Putamen (tissue), 1 donor: Measurements from ENCODE around the gene CIZ1.
A peak's percentile ranks its signal among the peaks of the same experiment; 100 is the strongest.

ENCODE experiments used
- DNase-seq: peaks from one replicate; pipeline ENCODE4 v3.0.0-alpha.2; 2016; ENCODE audit warnings: low spot score

CIZ1 gene

GRCh38 chr9:128162215-128163026 is 29.0 kb downstream of the CIZ1 start:
- no peak for DNase-seq

GRCh38 chr9:128161215-128161902 is 30.0 kb downstream of the CIZ1 start:
- DNase-seq = no peak

DNA sequence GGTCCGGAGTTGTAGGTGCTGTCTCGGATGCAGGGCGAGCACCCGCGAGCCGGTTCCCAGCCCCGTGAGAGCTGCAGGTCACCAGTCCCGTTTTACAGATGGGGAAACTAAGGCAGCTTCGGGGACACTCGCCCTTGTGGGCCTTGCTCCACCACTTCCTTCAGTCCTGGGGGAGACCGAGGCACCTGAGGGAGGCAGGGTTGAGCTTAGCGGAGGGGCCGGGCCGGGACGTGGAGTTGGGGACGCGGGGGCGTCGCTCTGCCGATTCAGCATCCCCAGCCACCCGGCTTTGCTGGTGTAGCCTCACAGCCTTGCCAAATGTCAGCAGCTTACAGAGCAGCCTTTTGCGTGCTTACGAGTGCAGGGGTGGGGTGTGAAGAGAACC is 30.8 kb downstream of the CIZ1 start:
- DNase-seq = peak; percentile 32

DNA sequence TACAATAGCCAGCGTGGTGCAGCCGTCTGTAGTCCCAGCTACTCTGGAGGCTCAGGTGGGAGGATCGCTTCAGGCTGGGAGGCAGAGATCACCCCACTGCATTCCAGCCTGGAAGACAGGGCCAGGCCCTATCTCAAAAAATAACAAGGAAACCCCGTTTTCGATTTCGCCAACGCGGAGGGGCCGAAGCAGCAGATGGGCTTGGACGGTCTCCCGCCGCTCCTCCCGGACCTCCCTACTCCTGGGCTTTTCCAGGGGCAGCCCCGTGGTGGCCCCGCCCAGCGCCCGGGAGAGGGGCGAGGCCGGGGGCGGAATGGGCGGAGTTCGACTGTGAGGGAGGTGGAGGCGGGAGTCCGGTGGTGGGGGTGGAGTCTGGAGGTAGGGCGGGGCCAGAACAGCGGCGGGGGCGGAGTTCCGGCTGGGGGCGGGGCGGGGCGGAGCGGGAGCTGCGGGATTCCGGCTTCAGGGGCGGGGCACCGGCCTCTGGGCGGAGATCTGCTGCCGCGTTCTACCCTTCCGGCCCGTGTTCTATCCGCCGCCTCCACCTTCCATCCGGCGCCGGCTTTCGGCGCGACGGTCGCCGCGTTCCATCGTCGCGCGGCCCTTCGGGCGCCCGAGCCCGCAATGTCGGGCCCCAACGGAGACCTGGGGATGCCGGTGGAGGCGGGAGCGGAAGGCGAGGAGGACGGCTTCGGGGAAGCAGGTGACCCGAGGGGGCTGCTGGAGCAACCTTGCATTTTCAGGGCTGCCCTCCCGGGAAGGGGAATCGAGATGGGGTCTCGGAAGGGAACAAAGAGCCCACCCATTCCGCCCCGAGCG is 31.4 kb downstream of the CIZ1 start, which contains the start of gene BBLN:
BBLN (plus strand) TSS at position 482 of the 819 bp plus-strand sequence; CDS start at position 625, 143 bp downstream.
- peak; percentile 91 for DNase-seq

GRCh38 chr9:128159522-128159783 is 31.9 kb downstream of the CIZ1 start:
- DNase-seq = no peak

DNA sequence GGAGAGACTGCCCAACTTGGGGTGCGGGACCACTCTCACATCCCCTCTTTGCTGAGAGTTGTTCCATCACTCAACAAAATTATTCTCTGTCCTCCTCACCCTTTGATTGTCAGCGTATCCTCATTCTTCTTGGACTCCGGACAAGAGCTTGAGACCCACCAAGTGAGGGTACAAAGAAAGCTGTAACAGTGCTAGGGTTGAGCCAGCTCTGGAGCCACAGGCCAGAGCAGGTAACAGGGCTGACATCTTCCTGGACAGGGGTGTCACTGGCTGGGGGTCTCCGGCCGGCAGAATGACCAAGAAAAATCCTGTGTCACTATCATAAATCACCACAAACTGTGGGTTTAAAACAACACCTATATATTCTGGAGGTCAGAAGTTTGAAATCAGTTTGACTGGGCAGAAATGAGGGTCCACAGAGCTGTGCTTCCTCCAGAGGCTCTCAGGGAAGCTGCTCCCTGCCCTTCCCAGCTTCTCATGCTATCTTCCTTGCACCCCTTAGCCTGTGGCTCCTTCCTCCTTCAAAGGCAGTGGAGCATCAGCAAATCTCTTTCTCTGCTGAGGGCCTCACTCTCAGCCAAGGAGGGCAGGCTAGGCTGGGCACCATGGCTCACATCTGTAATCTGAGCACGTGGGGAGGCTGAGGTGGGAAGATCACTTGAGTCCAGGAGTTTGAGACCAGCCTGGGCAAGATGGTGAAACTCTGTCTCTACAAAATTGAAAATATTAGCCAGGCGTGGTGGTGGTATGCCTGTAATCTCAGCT is 35.5 kb downstream of the CIZ1 start:
- DNase-seq = no peak

GRCh38 chr9:128153947-128154695 is 37.3 kb downstream of the CIZ1 start:
- no peak for DNase-seq

GRCh38 chr9:128153060-128153946 is 38.1 kb downstream of the CIZ1 start:
- DNase-seq = no peak

GRCh38 chr9:128152133-128153059 is 39.0 kb downstream of the CIZ1 start:
- DNase-seq = no peak

DNA sequence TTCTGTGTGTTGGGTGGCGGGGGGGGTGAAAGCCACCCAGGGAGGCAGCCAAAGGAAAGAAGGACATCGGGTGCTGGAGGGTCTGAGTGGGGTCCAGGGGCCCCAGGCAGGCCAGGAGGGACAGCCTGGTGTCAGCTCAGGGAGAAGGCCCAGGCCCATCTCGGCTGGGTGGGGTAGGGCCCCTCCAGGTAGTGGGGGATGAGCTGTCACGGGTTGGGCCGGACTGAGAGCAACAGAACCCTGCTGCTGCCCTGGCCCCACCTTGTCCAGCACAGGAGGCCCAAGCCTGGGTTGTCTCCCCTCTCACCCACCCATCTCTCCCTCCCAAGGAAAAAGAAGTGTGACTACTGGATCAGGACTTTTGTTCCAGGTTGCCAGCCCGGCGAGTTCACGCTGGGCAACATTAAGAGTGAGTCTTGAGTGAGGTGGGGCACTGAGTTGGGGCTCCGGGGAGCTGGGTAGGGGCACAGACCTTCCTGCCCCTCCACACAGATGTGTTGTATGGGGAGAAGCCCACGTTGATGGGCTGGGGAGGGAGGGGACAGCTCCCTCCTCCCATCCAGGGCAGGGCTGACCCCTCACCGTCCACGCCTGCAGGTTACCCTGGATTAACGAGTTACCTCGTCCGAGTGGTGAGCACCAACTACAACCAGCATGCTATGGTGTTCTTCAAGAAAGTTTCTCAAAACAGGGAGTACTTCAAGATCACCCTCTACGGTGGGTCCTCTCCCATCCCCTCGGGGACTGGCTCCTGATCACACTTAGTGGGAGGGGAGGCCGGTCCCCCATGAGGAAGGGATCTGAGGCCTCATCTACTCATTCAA is 39.9 kb downstream of the CIZ1 start:
- DNase-seq = no peak

DNA sequence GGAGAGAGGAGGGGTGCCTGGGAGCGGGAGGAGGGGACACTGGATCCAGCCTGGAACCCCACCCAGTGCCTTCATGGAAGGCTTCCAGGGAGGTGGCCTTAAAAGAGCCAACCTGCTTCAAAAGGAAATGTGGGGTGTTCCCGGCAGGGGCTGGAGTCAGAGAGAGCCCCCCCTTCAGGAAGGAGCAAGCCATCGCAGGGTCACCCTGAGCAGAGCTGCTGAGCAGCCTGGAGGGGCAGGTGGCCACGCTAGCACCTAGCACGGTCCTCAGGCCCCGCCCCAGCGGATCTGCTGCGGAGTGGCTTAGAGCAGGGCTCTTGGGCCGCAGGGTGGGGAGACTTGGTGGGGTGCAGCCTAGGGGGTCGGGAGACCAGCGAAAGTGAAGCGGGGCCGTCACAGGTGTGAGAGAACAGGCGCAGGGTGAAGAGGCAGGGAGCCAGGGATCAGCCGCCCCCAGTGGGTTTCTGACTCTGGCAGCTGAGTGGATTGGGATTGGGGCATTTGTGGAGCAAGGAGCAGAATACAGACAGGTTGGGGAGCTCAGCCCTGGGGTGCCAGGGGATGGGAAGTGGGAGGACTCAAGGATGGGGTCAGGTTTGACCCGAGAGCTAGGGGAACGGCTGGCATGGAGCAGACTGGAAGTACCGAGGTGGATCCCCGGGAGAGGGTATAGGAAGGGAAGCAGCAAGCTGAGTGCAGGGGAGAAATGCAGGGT is 40.6 kb downstream of the CIZ1 start:
- no peak for DNase-seq

DNA sequence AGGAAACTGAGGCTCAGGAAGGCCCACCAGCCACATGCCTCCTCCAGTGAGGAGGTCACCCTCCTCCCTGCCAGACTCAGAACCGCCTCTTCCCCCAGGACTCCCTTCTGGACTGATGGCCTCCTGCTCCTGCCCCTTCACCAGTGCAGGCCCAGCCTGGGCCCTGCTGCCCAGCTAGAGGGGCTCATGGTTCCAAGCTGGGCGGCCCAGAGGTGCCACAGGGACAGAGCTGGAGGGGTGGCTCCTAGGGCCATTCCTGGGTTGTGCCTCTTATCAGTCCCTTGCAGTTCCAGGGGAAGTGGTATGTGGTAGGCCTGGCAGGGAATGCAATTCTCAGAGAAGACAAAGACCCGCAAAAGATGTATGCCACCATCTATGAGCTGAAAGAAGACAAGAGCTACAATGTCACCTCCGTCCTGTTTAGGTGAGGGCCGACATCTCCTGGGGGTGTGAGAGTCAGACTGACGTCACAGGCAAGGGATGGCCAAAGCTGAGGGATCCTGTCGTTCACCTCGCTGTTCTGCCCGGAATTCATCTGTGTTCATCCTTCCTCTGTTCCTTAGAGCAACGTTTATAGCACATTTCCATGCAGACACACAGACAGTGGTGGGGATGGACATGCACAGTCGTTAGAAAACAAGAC is 41.3 kb downstream of the CIZ1 start:
- DNase-seq = no peak

DNA sequence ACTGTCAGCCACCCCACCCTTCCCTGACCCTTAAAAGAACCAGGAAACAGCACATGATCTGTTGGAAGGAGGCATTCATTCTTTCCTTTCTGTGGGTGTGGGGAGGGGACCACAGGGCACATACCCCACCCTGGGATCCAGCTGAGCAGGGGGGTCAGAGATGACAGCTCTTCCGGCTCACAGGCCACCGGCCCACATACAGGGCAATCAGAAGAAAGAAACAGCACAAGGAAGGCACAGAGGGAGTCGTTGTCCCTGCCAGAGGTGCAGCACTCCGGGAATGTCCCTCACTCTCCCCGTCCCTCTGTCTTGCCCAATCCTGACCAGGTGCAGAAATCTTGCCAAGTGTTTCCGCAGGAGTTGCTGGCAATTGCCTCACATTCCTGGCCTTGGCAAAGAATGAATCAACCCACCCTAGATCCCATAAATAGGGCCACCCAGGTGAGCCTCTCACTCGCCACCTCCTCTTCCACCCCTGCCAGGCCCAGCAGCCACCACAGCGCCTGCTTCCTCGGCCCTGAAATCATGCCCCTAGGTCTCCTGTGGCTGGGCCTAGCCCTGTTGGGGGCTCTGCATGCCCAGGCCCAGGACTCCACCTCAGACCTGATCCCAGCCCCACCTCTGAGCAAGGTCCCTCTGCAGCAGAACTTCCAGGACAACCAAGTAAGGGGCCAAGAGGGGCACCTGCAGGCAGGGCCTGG is 42.2 kb downstream of the CIZ1 start, which contains the start of gene LCN2:
LCN2 (plus strand) TSS at position 453 of the 701 bp plus-strand sequence; CDS start at position 526, 73 bp downstream.
- no peak for DNase-seq

DNA sequence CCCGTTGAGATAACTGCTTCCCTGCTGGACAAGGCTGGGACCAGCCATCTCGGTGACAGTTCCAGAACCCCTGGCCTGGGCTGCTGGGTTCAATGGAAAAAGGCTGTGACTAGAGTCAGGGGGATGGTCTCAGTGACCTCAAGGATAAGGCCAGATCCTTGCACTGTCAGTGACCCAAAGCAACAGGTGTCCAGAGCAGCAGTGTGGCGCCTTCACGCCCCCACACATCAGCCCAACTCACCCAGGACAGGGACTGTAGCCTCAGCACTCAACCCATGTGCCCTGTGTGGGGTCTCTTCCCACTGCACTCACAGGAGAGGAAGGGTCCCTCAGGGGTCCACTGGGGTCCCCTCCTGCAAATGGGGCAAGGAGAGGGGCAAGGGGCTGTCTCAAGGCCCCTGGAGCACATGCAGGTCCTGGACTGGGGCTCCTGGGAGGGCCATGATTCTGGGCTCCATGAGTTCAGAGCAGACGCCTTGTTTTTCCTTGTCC is 42.8 kb downstream of the CIZ1 start:
- no peak for DNase-seq

GRCh38 chr9:128146591-128147120 is 44.7 kb downstream of the CIZ1 start:
- no peak for DNase-seq

GRCh38 chr9:128145951-128146351 is 45.4 kb downstream of the CIZ1 start:
- DNase-seq = no peak
